ENCODE data around the gene FAM184A.
"Not testable (repeated sequence)": the region's sequence is repeated elsewhere in the genome, so short reads cannot be mapped to it uniquely, and the experiment has no call there.

DNA sequence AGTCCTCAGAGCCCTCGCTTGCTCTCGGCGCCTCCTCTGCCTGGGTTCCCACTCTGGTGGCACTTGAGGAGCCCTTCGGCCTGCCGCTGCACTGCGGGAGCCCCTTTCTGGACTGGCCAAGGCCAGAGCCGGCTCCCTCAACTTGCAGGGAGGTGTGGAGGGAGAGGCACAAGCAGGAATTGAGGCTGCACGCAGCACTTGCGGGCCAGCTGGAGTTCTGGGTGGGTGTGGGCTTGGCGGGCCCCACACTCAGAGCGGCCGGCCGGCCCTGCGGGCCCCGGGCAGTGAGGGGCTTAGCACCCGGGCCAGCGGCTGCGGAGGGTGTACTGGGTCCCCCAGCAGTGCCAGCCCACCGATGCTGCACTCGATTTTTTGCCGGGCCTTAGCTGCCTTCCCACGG, 63.3 kb downstream of the FAM184A start:
- TF ChIP-seq ESRRA (CRISPR knock-in tag; IDR thresholded peaks at IDR 0.05; ENCODE audit: borderline replicate concordance); SP1 (CRISPR knock-in tag; conservative IDR thresholded peaks at IDR 0.05); ELF4 (CRISPR knock-in tag; IDR thresholded peaks at IDR 0.05; ENCODE audit: low read depth); NR3C1 (CRISPR knock-in tag; conservative IDR thresholded peaks at IDR 0.05; ENCODE audit: low read depth); ZNF423 (CRISPR knock-in tag; IDR thresholded peaks at IDR 0.05): not testable (repeated sequence)
- TF ChIP-seq, protein P1, sequence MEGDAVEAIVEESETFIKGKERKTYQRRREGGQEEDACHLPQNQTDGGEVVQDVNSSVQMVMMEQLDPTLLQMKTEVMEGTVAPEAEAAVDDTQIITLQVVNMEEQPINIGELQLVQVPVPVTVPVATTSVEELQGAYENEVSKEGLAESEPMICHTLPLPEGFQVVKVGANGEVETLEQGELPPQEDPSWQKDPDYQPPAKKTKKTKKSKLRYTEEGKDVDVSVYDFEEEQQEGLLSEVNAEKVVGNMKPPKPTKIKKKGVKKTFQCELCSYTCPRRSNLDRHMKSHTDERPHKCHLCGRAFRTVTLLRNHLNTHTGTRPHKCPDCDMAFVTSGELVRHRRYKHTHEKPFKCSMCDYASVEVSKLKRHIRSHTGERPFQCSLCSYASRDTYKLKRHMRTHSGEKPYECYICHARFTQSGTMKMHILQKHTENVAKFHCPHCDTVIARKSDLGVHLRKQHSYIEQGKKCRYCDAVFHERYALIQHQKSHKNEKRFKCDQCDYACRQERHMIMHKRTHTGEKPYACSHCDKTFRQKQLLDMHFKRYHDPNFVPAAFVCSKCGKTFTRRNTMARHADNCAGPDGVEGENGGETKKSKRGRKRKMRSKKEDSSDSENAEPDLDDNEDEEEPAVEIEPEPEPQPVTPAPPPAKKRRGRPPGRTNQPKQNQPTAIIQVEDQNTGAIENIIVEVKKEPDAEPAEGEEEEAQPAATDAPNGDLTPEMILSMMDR (IDR thresholded peaks at IDR 0.05): not testable (repeated sequence)

All from WTC11 (cell line).